K562 (cell line): ENCODE measurements around the gene STAU1. TPM values are rescaled to one million over a fixed set of nuclear protein-coding genes. Genes with fewer than 3 reads are reported as not detected.

Experiments
- ATF6 ChIP-seq: sonication (generic); formaldehyde crosslinking; IDR thresholded peaks from 2 replicates; pipeline ENCODE4 v1.4.0; 2020; ENCODE audit warnings: mild to moderate bottlenecking, missing genetic modification reagents
- CREB1 ChIP-seq, 2 experiments: sonication (generic) in 1 of 2; formaldehyde crosslinking in 1 of 2; IDR thresholded peaks; 2 replicates each; pipeline versions ENCODE4 v1.6.1 to v1.8.0; 2012 to 2022; ENCODE audit warnings: inconsistent platforms in 1 of 2, mild to moderate bottlenecking in 1 of 2, missing genetic modification reagents in 1 of 2, moderate library complexity in 1 of 2
- E2F8 ChIP-seq: fragments of 450-650 bp; IDR thresholded peaks from 2 replicates; pipeline ENCODE4 v1.7.1; 2018; ENCODE audit warnings: mild to moderate bottlenecking, low read depth; ENCODE audit not compliant: partially characterized antibody
- ELF1 ChIP-seq: fragments of 200-800 bp; sonication (Bioruptor generic); IDR thresholded peaks from 2 replicates; pipeline ENCODE4 v1.6.1; 2016; ENCODE audit warnings: missing genetic modification characterization, missing compliant biosample characterization
- ELF2 ChIP-seq: fragments of 250-450 bp; sonication (Bioruptor Pico); IDR thresholded peaks from 2 replicates; pipeline ENCODE4 v1.5.0; 2021; ENCODE audit warnings: mild to moderate bottlenecking
- MYC ChIP-seq, 2 experiments: fragments of 250-450 bp in 1 of 2; sonication (Bioruptor Pico) in 1 of 2; IDR thresholded peaks; 2 replicates each; pipeline versions ENCODE4 v1.5.1 to v1.6.1; 2012 to 2021; ENCODE audit warnings: low read depth in 2 of 2, borderline replicate concordance in 1 of 2, improper control_type of control experiment in 1 of 2, low read length in 1 of 2, mild to moderate bottlenecking in 1 of 2, moderate library complexity in 1 of 2
- TAF1 ChIP-seq: IDR thresholded peaks from 2 replicates; pipeline ENCODE4 v1.6.1; 2011; ENCODE audit warnings: mild to moderate bottlenecking, low read length, moderate library complexity; ENCODE audit not compliant: insufficient read depth, control insufficient read depth, severe bottlenecking; ENCODE audit errors: extremely low read depth
- TBP ChIP-seq: optimal IDR thresholded peaks from 2 replicates; pipeline ENCODE3; 2011; ENCODE audit warnings: low read depth, low read length, improper control_type of control experiment
- ZBTB12 ChIP-seq: fragments of 250-450 bp; sonication (Bioruptor Pico); IDR thresholded peaks from 2 replicates; pipeline ENCODE4 v1.4.0; 2020
- ZNF217 ChIP-seq: sonication (generic); formaldehyde crosslinking; IDR thresholded peaks from 2 replicates; pipeline ENCODE4 v1.8.0; 2022; ENCODE audit warnings: mild to moderate bottlenecking, missing genetic modification reagents
- ZZZ3 ChIP-seq: fragments of 450-650 bp; IDR thresholded peaks from 2 replicates; pipeline ENCODE4 v1.6.1; 2016; ENCODE audit warnings: antibody characterized with exemption, mild to moderate bottlenecking, moderate library complexity
- polyA plus RNA-seq, 8 experiments: library from polyadenylated mRNA; depleted of rRNA in 4 of 8; stranded (reverse) in 5 of 8; unstranded in 3 of 8; fragments of >200 nt; fragmentation: Nextera tagmentation in 2 of 8; fragmentation: Illumina TruSeq in 1 of 8; extraction: Ambion mirVana in 2 of 8; extraction: Trizol in 1 of 8; gene quantifications; 2 replicates each; pipeline versions ENCODE4 v1.2.1 to v1.2.3, GENCODE V29; 2011 to 2014; ENCODE audit warnings: inconsistent platforms in 1 of 8, missing spikeins in 1 of 8
- total RNA-seq, 7 experiments: library from RNA; depleted of rRNA in 6 of 7; stranded (reverse); fragments of >200 nt in 6 of 7; fragmentation: Illumina TruSeq in 2 of 7; extraction: Trizol in 2 of 7; gene quantifications; 2 replicates each; pipeline versions ENCODE4 v1.2.1 to v1.2.3, GENCODE V29; 2011 to 2021; ENCODE audit warnings: low replicate concordance in 1 of 7
- TF ChIP-seq, protein P1 (sequence below), 2 experiments: fragments of 250-450 bp in 1 of 2; fragments of 450-650 bp in 1 of 2; sonication (Bioruptor Pico) in 1 of 2; IDR thresholded peaks; 2 replicates each; pipeline versions ENCODE4 v1.6.1 to v1.8.0; 2016 to 2021; ENCODE audit warnings: mild to moderate bottlenecking in 2 of 2, moderate library complexity in 2 of 2, missing compliant biosample characterization in 1 of 2, missing genetic modification characterization in 1 of 2
- TF ChIP-seq, protein P2 (sequence below), 2 experiments: fragments of 450-650 bp; IDR thresholded peaks; 2 replicates each; pipeline ENCODE4 v1.6.1; 2016
- TF ChIP-seq, protein P3 (sequence below), 2 experiments: fragments of 450-650 bp; conservative IDR thresholded peaks; 2 replicates each; pipeline ENCODE4 v1.6.1; 2017; ENCODE audit warnings: mild to moderate bottlenecking in 2 of 2, moderate library complexity in 2 of 2

STAU1 gene
- total and polyA plus RNA-seq, 9 of the 15 experiments (the other 6 are each of a cell fraction or from before 2014, with no cell fraction given) = 18.0 to 106 (median 50.6) TPM

DNA sequence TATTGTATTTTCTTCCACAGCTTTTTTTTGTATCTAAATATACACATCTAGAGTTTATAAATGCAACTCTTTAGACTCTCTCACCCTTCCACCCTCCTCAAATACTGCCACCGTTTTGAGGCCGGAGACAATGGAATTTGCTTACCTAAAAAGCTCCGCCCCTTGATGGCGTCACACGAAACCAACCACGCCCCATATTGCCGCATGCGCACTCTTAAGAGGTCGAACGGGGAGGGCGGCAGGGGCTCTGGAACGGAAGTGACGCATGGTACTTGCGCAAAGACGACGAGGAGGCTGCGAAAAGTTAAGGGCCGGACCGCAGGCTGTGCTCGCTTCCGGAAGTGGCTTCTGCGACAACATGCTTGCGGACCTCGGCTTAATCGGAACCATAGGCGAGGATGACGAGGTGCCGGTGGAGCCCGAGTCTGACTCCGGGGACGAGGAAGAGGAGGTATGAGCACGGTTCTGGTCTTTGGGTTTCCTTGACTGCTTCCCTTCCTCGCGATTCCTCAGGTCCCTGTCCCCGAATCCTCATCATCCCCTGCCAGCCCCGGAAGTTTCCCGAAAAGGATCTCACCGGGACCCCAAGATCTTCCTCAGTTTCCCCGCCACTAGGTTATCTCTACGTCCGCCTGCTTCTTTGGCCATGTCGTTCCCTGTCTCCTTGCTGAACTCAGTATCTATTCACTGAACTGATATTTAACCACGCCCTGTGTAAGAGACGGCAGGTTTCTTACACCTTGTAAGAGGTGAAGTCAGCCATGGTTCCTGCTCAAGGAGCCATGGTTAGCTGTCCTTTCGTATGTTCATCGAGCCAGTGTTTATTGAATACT lies 31.2 kb upstream of the STAU1 start, which contains the start of gene DDX27 (continued):
- TF ChIP-seq TAF1 (peak; percentile 84), ELF1 (tag) (peak; percentile 84), E2F8 (peak; percentile 61), MYC (IDR thresholded peaks at IDR 0.05; ENCODE audit: low read depth, low read length) (peak; percentile 86), MYC (CRISPR knock-in tag; IDR thresholded peaks at IDR 0.05; ENCODE audit: borderline replicate concordance, low read depth) (no peak), TBP (peak; percentile 77), ATF6 (0 out of 2 replicates have a peak, but pooled peaks have one; percentile 51), ELF2 (peak; percentile 71; the same call in 1 of the 2 replicates), CREB1 (IDR thresholded peaks at IDR 0.05) (peak; percentile 93), CREB1 (CRISPR knock-in tag; IDR thresholded peaks at IDR 0.05) (peak; percentile 95), ZBTB12 (CRISPR knock-in tag) (peak; percentile 85), ZZZ3 (0 out of 2 replicates have a peak, but pooled peaks have one; percentile 28), ZNF217 (CRISPR knock-in tag) (no peak)
- TF ChIP-seq, protein P1, sequence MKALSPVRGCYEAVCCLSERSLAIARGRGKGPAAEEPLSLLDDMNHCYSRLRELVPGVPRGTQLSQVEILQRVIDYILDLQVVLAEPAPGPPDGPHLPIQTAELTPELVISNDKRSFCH (CRISPR knock-in tag; IDR thresholded peaks at IDR 0.05) = no peak
- TF ChIP-seq, protein P1 (tag; IDR thresholded peaks at IDR 0.05) = no peak
- TF ChIP-seq, protein P2, sequence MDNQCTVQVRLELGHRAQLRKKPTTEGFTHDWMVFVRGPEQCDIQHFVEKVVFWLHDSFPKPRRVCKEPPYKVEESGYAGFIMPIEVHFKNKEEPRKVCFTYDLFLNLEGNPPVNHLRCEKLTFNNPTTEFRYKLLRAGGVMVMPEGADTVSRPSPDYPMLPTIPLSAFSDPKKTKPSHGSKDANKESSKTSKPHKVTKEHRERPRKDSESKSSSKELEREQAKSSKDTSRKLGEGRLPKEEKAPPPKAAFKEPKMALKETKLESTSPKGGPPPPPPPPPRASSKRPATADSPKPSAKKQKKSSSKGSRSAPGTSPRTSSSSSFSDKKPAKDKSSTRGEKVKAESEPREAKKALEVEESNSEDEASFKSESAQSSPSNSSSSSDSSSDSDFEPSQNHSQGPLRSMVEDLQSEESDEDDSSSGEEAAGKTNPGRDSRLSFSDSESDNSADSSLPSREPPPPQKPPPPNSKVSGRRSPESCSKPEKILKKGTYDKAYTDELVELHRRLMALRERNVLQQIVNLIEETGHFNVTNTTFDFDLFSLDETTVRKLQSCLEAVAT (IDR thresholded peaks at IDR 0.05) = peak in 1 of 2 experiments; percentile 29; a peak in 1 of 4 replicates
- TF ChIP-seq, protein P3, sequence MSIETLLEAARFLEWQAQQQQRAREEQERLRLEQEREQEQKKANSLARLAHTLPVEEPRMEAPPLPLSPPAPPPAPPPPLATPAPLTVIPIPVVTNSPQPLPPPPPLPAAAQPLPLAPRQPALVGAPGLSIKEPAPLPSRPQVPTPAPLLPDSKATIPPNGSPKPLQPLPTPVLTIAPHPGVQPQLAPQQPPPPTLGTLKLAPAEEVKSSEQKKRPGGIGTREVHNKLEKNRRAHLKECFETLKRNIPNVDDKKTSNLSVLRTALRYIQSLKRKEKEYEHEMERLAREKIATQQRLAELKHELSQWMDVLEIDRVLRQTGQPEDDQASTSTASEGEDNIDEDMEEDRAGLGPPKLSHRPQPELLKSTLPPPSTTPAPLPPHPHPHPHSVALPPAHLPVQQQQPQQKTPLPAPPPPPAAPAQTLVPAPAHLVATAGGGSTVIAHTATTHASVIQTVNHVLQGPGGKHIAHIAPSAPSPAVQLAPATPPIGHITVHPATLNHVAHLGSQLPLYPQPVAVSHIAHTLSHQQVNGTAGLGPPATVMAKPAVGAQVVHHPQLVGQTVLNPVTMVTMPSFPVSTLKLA (conservative IDR thresholded peaks at IDR 0.05) = peak; percentile 72 to 88
